ENCODE measurements around the gene GPR137.

DNA sequence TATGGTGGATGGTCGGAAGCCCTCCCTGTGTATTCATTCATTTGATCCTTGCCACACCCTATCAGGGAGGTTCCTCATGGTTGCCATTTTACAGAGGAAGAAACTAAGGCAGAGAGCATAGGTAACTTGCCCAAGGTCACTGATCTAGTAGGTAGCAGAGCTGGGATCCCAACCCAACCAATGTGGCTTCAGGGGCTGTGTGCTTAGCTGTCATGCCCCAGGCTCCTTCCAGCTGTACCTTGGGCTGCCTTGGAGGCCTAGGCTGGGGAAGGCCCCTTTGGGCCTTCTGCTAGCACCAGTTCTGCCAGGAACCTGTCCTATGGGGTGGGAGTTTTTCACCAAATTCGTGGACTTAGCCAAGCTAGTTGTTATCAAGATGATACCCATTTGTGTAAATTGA, 9.8 kb upstream of the GPR137 start:
- TF ChIP-seq, protein P1, sequence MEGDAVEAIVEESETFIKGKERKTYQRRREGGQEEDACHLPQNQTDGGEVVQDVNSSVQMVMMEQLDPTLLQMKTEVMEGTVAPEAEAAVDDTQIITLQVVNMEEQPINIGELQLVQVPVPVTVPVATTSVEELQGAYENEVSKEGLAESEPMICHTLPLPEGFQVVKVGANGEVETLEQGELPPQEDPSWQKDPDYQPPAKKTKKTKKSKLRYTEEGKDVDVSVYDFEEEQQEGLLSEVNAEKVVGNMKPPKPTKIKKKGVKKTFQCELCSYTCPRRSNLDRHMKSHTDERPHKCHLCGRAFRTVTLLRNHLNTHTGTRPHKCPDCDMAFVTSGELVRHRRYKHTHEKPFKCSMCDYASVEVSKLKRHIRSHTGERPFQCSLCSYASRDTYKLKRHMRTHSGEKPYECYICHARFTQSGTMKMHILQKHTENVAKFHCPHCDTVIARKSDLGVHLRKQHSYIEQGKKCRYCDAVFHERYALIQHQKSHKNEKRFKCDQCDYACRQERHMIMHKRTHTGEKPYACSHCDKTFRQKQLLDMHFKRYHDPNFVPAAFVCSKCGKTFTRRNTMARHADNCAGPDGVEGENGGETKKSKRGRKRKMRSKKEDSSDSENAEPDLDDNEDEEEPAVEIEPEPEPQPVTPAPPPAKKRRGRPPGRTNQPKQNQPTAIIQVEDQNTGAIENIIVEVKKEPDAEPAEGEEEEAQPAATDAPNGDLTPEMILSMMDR (tag by site-specific recombination; IDR thresholded peaks at IDR 0.05), result no peak
- no peak for TF ChIP-seq ZNF585B (tag by site-specific recombination; IDR thresholded peaks at IDR 0.05)
- no peak for TF ChIP-seq ZNF221 (tag by site-specific recombination; IDR thresholded peaks at IDR 0.05; ENCODE audit: borderline replicate concordance)
- TF ChIP-seq SALL2 (tag by site-specific recombination; IDR thresholded peaks at IDR 0.05; ENCODE audit: borderline replicate concordance), result no peak
- TF ChIP-seq, protein P2, sequence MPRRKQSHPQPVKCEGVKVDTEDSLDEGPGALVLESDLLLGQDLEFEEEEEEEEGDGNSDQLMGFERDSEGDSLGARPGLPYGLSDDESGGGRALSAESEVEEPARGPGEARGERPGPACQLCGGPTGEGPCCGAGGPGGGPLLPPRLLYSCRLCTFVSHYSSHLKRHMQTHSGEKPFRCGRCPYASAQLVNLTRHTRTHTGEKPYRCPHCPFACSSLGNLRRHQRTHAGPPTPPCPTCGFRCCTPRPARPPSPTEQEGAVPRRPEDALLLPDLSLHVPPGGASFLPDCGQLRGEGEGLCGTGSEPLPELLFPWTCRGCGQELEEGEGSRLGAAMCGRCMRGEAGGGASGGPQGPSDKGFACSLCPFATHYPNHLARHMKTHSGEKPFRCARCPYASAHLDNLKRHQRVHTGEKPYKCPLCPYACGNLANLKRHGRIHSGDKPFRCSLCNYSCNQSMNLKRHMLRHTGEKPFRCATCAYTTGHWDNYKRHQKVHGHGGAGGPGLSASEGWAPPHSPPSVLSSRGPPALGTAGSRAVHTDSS (tag by site-specific recombination; IDR thresholded peaks at IDR 0.05), result no peak
- no peak for TF ChIP-seq MYNN (tag by site-specific recombination; IDR thresholded peaks at IDR 0.05; ENCODE audit: borderline replicate concordance)
